Stimulated activated CD4-positive, alpha-beta T cell treated with anti-CD3 and anti-CD28 coated beads, Interleukin-12 subunit alpha, Interleukin-12 subunit beta, amount 100 ng/mL, for 24 hours (primary cell): ENCODE measurements around the gene ANKRD17.
"Not testable (repeated sequence)": the region's sequence is repeated elsewhere in the genome, so short reads cannot be mapped to it uniquely, and the experiment has no call there.

Source experiments
- DNase-seq, 2 experiments: peaks; one replicate each; pipeline ENCODE4 v3.0.0-alpha.2; 2020; ENCODE audit warnings: low read depth in 2 of 2

The ANKRD17 gene

DNA sequence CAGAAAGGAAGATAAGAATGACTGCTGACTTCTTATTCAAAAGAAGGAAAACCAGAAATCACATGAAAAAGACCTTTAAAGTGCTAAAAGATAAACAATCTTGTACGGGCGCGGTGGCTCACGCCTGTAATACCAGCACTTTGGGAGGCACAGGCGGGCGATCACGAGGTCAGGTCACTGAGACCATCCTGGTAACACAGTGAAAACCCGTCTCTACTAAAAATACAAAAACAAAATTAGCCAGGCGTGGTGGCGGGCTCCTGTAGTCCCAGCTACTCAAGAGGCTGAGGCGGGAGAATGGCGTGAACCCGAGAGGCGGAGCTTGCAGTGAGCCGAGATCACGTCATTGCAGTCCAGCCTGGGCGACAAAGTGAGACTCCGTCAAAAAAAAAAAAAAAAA is 54.6 kb downstream of the ANKRD17 start:
- not testable (repeated sequence) for DNase-seq

DNA sequence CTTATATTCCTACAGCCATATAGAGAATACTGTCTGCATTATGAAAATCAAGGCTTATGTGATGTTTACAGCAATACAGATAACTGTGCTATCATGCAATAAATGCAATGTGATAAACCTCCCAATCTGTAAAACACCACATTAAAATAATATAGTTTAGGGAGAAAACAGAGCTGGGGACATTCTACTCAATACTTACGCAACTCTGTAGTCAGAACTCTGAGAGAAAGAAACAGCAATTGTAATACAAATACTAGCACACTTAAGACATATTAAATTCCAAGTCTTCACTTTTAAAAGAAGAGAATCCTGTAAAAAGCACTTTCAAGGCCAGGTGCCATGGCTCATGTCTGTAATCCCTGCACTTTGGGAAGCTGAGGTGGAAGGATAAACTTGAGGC is 61.4 kb downstream of the ANKRD17 start:
- no peak for DNase-seq

DNA sequence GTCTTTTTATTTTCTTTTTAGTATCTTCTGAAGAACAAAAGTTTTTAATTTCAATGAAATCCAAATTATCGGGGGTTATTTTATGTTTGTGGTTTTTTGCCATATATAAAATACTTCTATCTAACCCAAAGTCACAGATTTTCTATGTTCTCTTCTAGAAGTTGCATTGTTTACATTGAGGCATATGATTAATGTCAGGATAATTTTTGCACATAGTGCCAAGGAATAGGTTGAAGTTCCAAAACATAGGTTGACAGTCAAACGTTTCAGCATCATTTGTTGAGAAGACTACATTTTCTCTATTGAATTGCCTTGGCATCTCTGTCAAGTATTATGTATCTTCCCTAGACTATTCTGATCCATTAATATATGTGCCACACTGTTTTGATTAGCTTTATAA is 64.5 kb downstream of the ANKRD17 start:
- no peak for DNase-seq

DNA sequence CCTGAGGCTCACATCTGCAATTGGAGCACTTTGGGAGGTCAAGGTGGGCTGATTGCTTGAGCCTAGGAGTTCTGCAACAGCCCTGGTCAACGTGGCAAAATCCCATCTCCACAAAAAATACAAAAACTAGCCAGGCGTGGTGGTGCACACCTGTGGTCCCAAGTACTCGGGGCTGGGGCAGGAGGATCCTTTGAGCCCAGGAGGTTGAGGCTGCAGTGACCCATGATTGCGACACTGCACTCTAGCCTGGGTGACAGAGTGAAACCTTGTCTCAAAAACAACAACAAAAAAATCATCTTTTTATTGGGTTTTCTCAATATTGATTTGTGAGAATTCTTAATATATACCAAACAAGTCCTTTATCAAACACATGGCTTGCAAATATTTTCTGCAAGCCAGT is 64.9 kb downstream of the ANKRD17 start:
- no peak for DNase-seq

DNA sequence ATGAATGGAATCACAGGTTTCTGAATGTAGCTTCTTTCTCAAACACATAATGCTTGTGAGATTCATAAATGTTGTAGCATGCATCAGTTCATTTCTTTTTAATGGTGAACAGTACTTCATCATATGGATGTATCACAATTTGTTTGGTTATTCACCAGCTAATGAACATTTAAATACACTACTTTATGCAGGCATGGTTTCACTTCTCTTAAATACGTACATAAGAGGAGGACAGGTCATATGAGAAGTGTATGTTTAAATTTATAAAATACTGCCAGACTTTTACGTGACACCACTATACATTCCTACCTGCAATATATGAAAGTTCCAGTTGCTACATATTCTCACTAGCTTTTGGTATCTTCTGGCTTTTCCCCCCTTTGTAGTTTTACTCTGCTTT is 65.4 kb downstream of the ANKRD17 start:
- DNase-seq, result no peak

DNA sequence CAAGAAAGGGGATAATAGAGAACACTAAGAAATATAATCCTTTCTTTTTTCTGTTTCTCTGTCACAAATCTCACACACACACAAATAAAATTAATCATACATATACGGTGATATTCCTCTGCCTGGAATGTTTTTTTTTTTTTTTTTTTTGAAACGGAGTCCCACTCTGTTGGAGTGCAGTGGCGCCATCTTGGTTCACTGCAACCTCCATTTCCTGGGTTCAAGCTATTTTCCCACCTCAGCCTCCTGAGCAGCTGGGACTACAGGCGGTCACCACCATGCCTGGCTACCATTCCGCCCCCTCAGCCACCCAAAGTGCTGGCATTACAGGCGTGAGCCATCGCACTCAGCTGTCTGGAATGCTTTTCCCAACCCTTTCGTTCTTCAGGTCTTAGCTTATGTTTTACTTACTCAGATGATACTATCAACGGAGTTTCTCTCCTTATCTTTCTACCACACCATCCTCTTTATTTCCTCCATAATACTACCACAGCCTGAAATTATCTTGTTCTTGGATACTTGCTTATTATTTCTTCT is 69.3 kb downstream of the ANKRD17 start:
- no peak for DNase-seq

DNA sequence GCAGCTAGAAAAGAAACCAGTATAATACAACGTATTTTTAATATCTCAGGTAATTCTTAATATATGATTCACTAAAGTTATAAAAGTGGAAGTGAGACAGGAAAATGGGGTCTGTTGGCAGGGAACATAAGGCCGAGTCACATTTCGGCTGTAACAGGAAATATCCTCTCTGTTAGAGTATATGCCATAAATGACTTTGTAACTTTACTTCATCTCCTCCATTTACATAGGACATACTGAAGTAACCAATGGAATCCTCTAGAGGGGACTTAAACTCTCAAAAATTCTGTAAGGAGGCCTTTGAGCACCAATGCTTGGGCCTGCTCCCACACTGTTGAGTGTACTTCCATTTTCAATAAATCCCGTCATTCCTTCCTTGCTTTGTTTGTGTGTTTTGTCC is 71.3 kb downstream of the ANKRD17 start:
- no peak for DNase-seq

DNA sequence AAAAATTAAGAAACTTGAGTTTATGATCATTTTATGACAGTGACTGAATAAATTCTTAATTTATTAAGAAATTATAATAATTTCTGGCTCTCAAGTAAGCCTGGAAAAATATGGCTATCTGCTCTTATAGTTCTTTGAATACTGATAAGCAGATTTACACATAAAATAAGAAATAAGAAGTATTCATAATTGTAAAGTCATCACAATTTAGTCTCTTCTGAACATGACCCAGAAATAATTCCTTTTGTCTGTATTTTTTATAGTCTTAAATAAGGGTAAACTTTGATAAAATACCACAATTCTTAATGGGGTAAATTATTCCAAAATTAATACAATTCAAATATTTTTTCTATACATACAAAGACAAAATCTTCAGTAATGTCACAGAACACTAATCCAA is 72.7 kb downstream of the ANKRD17 start:
- no peak for DNase-seq

DNA sequence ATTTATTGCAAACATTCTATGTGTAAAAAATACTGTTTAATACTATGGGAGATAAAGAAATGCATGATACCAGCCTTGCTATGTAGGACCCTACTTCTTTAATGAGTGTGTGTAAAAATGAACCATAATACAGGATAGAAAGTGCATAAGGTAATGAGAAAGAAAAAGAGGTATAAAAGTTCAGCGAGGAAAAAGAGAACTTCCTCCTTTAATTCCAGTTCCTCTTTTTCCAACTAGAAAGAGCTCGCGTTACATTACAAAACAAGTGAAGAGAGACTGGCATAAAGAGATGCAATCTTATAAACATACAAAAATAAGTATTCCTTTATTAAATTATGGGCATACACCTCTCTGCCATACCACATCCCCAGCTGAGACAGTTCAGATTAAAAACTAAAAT is 77.4 kb downstream of the ANKRD17 start:
- no peak for DNase-seq

DNA sequence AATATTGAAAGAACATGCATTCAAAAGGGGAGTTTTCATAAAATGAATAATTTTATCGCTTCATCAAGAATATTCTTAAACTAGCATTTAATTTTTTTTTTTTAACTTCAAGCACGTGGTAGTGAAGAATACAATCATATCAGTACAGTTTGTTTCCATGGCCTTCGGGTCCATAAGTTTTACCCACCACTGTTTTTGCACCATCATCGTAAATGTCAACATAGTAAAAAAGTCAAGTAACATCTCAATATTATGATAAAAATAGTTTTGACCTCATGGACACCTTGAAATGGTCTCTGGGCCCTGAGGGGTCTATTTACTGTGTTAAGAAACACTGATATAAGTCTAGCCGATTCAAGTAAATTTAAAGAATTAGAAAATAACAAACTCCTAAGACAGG is 80.2 kb downstream of the ANKRD17 start:
- DNase-seq, result no peak

DNA sequence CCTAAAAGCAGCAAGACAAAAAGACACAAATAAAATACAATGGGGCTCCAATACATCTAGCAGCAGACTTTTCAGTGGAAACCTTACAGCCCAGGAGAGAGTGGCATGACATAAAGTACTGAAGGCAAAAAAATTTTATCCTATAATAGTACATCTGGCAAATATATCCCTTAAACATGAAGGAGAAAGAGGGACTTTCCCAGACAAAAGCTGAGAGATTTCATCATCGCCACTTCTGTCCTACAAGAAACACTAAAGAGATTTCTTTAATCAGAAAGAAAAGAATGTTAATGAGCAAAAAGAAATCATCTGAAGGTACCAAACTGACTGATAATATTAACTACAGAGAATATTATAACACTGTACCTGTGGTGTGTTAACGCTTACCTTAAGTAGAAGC is 86.4 kb downstream of the ANKRD17 start:
- DNase-seq, result no peak

DNA sequence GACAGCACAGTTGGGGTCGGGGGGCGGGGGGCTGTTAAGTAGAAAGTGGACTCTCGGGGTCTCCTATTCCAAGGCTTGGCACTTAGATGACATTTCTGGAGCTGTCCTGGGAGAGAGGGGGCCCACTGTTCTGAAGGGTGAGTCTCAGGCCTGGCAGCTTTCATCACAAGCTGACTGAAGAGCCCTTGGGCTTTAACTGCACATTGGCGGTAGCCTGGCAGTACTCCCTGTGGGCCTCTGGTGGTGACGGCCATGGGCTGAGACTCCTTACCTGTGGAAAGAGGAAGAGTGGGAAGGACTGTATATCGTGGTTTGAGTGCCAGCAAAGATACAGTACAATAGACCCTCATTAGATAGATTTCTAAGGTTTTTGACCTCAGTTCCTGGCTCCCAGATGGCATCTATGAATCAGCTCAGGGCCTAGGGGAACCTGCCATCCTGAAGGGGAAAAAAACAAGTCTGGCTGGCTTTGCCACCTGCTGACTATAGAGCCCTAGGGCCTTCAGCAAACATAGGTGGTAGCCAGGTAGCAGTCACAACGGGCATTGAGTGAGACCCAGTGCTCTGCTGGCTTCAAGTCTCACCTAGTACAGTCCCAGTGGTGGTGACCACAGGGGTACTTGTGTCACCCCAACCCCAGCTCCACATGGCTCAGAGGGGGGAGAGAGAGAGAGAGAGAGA is 87.9 kb downstream of the ANKRD17 start:
- no peak for DNase-seq

DNA sequence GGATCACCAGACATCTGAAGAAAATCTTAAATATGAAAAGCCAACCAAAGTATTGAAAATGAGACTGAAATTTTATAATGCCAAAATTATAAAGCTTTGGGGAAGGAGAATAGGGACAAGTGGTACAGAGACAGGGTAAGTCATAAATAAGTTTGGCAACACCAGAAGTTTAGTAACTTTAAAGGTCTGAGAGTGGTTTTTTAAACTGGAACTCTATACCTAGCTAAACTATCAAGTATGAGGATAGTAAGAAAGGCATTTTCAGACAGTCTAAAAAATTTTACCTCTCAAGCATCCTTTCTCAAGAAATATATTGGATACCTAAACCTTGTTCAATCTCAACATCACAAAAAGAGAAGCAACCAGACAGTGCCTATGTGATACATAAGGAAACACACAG is 92.4 kb downstream of the ANKRD17 start:
- DNase-seq, result no peak

DNA sequence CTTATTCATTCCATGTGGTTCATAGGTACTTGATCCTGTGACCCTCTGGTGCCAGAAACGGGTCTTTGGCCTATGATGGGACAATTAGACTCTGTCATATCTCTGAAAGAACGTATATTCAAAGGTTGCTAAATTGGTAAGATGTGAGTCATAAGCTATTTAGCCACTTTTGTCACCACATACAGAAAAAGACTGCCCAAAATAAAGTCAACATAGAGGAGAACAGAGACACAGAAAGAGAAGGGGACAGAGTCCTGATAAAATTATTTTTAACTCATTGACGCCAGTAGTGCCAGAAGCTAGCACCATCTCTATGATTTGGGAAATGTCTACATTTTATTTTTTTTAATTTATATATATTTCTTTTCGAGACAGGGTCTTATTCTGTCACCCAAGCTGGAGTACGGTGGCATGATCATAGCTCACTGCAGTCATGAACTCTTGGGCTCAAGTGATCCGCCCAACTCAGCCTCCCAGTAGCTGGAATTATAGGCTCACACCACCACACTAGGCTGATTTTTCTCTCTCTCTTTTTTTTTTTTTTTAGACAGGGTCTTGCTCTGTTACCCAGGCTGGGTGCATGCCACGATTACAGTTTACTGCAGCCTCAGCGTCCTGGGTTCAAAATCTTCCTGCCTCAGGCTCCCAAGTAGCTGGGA is 96.9 kb downstream of the ANKRD17 start:
- no peak for DNase-seq

DNA sequence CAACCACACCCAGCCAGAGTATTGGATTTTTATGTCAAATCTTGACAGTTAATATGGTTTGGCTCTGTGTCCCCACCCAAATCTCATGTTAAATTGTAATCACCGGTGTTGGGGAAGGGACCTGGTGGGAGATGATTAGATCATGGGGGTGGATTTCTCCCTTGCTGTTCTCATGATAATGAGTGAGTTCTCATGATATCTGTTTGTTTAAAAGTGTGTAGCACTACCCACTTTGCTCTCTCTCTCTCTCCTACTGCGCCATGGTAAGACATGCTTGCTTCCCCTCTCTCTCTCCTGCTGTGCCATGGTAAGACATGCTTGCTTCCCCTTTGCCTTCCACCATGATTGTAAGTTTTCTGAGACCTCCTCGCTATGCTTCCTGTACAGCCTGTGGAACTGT is 102.2 kb downstream of the ANKRD17 start:
- DNase-seq, result no peak

DNA sequence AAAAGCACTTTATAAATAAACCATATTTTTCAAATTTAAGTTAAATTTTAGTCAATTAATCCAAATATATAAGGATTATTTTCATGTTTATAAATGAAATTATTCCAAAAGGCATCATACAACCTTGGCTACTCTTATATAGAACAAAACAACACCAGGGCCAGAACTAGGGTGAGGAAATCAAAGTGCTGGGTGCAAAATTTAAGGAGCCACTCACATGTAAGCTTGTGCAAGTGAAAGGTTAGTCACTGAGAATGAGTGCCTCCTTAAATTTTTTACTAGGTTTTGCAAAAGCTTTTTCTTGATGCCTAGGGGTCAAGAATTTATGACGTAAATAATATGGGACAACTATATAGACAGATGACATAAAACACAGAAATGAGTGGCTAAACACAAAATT is 105.7 kb downstream of the ANKRD17 start:
- no peak for DNase-seq

DNA sequence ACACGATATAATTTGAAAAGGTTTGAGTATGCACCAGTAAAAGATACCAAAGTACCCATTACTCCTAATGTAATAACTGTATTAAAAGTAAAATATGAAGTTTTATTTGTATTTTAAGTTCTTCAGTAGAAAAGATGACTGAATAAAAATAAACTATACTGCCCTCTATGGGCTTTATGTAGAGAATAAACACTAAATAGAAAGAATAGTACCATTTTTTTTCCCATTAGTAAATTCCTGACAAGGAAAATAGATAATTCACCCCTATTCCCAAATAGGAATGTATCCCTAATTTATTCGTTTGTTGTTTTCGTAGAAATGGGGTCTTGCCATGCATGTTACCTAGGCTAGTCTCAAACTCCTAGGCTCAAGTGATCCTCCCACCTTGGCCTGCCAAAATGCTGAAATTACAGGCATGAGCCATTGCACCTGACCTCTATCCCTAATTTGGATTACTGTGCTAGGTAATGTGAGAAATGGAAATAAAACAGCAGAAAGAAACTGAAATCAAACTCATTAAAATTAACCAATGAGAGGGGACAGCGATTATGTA is 115.5 kb downstream of the ANKRD17 start:
- DNase-seq, result no peak

DNA sequence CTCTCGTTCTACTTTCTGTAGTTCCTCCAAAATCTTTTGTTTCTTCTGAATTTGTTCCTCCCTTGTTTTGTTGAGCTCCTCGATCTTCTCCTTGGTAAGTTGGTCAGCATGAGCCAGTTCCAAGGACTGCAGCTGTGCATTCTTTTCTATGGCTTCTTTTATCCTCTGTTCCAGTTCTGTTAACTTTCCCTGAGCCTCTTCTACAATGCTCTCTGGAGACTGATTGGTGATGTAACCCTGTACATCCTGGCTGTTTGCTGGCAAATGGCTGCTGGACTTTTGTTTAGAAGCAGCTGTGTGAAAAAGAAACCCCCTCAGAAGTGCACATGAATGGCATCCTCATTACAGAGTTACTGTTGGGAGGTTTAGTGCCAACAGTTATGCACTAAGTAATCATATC is 118.6 kb downstream of the ANKRD17 start:
- DNase-seq, result no peak

DNA sequence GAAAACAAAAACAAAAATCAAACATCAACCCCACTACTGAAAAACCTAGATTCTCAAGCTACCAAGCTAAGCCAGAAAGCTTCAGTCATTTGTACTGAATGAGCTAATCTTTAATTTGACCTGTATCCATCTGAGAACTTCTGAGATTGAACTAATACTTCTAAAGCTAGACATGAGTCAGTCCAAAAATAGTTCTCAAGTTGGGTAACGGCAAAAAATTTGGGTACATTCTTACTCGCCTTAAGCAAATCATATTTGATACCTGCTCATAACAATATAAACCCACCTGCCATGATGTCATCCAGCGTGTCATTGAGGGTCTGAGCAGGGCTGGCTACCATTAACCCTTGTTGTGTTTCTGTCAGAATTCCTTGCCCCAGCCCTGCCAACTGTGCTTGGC is 119.4 kb downstream of the ANKRD17 start:
- DNase-seq, result no peak

DNA sequence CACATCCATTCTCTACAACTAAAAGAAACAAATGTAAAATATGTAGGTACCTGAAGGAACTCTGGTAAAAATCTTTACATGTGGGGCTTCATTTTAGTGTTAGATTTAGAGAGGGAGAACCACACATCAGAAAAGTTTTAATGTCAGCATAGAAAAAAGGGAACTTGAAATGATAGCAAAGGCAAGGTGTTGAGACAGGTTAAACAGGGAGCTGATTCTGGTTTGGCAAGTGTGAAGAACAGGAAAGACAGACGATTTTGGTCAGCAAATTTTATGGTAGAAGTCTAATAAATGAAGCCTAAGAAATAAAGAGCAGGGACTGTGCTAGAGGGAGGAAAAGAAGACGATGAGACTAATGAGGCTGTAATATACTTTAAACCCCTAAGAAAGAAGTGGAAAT is 121.5 kb downstream of the ANKRD17 start:
- no peak for DNase-seq

DNA sequence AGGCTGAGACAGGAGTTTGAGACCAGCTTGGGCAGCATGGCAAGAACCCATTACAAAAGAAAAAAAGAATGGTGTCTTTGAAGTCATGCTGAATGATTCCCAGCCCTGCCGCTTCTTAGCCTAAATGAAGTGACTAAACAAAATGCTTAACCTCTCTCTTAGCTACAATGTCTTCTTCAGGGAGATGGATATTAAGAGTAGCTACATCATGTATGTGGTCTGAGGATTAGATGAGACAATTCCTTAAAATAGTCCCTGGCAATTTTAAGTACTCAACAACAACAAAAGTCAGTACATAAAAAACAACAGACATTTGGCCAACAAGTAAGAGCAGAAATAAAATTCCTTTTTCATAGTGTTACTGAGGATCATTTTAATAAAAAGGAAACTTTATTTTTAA is 124.8 kb downstream of the ANKRD17 start:
- no peak for DNase-seq

DNA sequence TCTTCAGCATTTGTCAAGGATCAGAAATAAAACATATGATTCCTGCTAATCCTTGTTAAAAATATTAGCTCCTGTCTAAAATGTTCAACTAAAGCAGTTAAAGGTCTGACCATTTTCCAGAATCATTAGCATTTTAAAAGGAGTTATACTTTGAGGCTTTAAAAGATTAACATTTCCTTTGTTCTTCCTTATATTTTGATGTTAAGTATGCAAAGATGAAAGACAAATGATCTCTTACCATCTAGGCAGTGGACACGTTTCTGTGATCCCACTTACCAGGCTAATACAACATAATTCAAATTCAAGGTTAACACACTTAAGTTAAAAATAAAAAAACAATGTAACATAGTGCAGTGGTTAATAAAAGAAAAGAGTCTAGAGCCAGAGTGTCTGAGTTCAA is 127.3 kb downstream of the ANKRD17 start:
- no peak for DNase-seq

DNA sequence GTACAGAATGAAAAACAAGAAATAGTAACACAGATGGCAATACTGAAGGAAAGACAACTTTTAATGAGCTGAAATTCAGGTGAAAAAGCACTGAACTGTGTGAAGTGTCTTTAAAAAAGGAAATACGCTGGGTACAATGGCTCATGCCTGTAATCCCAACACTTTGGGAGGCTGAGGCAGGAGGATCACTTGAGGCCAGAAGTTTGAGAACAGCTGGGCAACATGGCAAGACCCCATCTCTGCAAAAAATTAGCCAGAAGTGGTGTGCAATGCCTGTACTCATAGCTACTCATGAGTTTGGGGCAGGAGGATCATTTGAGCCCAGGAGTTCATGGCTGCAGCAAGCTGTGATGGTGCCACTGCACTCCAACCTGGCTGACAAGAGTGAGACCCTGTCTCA is 129.3 kb downstream of the ANKRD17 start:
- DNase-seq, result no peak
